ENCODE results near the gene LUC7L.
"Not testable (repeated sequence)": the region's sequence is repeated elsewhere in the genome, so short reads cannot be mapped to it uniquely, and the experiment has no call there.

Gene LUC7L

DNA sequence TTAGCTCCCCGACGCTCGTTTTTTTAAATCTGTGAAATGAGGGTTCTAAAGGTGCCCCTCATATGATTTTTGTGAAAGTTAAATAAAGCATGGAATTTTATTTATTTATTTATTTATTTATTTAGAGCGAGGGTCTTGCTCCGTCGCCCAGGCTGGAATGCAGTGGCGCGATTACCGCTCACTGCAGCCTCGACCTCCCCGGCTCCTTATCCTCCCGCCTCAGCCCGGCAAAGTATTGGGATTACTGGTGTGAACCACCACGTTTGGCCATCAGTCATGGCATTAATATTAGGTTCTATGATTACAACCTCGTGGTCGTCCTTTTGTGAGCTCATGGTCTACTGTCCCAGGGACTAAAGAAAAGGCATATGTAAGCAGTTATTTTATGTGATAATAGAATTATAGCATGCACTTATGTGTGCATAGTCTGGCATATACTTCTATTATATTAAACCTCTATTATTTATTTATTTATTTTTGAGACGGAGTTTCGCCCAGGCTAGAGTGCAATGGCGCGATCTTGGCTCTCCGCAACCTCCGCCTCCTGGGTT, 557 bp upstream of the LUC7L start:
- DNase-seq (ENCODE audit: low read depth), result no peak

DNA sequence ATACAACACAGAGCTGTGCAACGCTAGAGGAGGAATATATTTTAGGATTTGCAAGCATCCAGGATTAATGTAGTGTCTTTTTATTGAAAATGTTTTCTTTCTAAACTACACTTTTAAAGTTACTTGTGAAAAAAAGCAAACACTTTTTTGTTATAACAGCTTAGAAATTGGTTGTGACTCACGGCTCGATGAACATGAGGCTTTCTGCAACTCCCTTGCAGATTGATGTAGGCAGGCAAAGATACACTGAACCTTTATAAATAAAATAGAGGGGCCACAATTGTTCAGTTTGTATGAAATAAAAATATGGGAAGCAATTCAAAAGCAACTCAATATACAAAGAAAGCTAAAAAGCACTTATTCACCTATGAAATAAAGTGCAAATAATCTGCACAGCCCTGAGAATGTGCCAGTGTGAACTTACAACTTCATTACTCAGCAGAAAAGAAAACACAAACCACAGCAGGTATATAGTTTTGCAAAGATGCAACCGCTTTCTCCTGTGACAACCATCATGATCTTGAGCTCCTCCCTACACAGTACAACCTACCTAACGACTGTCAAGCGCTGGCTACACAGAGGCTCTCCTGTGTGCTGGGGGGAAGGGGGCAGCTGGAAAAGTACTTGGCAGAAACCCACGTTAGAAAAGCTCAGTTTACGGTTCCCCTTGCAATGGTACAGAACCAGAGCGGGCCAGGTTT, 948 bp downstream of the LUC7L start:
- no peak for DNase-seq (ENCODE audit: low read depth)

DNA sequence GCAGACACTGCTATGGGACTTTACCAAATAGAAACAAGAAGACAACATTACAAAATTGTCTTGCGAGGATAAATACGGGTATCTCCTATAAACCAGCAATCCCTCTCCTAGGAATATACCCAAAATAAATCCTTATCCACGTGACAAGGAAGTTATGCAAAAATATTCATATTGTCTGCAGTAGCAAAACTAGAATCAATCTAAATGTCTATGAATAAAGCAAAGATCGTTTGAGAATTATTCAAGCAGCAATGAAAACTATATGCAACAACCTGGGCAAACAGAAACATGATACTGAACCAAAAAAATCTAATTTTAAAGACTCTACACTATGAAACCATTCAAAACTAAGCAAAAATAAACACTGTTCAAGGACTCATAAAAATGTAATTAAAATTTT, 9.2 kb downstream of the LUC7L start:
- DNase-seq (ENCODE audit: low read depth), result no peak

DNA sequence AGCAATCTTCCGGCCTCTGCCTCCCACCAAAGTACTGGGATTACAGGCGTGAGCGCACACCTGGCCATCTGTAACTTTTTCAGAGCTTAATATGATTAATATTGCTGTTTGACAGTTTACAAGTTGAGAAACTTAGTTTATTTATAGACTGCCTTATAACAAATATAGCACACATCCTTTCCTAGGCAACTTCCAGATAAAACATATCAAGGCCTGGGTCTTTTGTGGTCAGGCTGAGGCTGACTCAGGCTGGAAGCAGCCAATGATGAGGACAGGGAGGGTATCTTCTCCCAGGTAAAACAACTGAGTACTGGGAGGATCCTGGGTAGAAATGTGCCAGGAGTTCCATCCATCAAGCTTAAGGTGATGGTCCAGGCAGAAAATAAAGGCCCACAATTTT, 16.2 kb downstream of the LUC7L start:
- DNase-seq (ENCODE audit: low read depth), result no peak

DNA sequence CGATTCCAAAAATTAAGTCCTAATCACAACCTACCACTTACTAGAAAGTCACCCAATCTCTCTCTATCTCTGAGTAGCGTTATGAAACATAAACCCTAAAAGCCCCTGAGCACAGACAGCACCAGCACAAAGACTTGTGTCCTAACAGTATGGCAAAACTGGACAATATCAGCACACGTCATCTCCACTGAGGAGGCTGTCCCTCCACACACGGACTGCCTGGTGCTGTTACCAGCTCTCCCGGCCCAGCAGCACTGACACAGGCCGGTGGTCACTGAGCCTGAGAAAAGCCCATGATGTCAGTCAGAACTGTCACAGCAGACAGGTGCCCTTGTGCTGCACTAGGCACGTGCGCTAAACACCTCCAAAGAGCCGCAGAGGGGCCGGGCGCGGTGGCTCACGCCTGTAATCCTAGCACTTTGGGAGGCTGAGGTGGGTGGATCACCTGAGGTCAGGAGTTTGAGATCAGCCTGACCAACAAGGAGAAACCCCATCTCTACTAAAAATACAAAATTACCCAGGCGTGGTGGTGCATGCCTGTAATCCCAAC, 17.5 kb downstream of the LUC7L start:
- DNase-seq (ENCODE audit: low read depth), result not testable (repeated sequence)

DNA sequence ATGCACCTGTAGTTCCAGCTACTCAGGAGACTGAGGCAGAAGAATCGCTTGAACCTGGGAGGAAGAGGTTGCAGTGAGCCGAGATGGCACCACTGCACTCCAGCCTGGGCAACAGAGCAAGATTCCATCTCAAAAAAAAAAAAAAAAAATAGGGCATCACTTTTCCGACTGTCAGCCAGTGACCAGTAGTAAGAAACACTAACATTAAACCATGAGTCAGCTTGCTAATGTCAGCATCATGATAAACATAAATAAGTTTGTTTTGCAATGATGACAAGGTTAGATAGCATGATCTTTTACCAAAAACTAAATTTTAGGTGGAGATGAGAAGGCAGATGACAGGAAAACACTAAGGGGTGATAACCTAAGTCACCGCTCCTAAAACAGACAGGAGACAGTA, 19.9 kb downstream of the LUC7L start:
- DNase-seq (ENCODE audit: low read depth), result not testable (repeated sequence)

DNA sequence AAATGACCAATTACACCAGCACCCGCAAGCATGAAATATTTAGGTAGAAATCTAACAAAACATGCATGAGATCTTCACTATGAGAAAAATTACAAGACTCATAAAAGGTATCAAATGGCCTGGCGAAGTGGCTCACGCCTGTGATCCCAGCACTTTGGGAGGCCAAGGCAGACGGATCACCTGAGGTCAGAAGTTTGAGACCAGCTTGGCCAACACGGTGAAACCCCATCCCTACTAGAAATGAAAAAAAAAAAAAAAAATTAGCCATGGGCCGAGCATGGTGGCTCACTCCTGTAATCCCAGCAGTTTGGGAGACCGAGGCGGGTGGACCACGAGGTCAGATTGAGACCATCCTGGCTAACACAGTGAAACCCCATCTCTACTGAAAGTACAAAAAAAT, 25.2 kb downstream of the LUC7L start:
- DNase-seq (ENCODE audit: low read depth), result not testable (repeated sequence)

DNA sequence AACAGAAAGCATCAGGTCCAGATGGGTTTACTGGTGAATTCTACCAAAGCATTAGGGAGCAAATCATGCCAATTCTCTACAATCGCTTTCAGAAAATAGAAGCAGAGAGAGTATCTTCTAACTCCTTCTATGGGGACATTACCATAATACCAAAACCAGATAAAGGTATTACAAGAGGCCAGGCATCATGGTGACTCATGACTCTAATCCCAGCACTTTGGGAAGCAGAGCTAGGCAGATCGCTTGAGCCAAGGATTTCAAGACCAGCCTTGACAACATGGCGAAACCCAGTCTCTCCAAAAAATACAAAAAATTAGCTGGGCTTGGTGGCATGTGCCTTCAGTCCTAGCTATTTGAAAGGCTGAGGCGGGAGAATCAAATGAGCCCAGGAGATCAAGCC, 26.0 kb downstream of the LUC7L start:
- DNase-seq (ENCODE audit: low read depth), result no peak

DNA sequence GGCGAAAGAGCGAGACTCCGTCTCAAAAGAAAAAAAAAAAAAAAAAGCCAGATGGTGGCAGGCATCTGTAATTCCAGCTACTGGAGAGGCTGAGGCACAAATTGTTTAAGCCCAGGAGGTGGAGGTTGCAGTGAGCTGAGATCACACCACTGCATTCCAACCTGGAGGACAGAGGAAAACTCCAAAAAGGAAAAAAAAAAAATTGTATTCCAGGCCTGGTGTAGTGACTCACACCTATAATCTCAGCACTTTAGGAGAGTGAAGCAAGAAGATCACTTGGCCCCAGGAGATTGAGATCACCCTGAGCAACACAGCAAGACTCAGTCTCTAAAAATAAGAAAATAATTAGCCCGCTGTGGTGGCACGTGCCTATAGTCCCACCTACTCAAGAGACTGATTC, 28.9 kb downstream of the LUC7L start:
- no peak for DNase-seq (ENCODE audit: low read depth)

DNA sequence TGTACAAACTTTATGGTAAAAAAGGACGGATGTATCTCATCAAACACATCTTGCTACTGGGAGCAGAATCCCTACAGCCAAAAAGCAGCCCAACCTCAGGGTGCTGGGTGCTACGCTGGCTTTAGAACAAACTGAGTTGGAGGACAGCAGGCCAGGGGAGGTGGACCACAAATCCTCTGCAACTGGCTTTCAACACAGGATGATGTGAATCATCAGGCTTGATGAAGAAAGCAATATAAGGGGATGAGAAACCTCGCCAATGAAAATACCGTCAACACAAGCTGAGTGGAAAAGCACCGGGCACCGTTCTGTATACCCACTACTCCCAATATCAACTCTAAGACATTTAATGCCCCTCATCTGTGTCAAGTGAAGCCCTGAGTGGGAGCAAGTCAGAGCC, 34.7 kb downstream of the LUC7L start:
- no peak for DNase-seq (ENCODE audit: low read depth)

DNA sequence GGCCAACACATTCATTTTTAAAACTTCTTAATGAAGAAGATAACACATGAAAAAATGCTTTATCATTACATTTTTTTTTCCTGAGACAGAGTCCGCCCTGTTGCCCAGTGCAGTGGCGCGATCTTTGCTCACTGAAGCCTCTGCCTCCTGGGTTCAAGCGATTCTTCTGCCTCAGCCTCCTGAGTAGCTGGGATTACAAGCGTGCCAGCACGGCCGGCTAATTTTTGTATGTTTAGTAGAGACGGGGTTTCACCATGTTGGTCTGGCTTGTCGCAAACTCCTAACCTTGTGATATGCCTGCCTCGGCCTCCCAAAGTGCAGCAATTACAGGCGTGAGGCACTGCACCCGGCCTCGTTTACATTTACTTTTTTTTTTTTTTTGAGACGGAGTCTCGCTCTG, 35.8 kb downstream of the LUC7L start:
- DNase-seq (ENCODE audit: low read depth), result no peak

DNA sequence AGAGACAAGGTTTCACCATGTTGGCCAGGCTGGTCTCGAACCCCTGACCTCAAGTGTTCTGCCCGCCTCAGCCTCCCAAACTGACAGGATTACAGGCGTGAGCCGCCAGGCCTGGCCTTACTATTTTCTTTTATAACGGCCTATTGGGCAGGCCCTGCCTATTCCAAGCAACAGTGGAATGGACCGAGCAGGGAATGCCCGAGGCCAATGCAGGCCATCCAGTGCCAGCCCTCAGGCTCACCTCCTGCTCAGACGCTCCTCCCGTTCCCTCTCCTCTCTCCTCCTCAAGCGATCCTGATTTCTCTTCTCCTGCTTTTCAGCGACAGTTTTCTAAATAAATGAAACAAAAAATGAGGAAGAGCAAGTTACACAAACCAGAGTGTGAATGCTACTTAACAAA, 36.6 kb downstream of the LUC7L start:
- no peak for DNase-seq (ENCODE audit: low read depth)

DNA sequence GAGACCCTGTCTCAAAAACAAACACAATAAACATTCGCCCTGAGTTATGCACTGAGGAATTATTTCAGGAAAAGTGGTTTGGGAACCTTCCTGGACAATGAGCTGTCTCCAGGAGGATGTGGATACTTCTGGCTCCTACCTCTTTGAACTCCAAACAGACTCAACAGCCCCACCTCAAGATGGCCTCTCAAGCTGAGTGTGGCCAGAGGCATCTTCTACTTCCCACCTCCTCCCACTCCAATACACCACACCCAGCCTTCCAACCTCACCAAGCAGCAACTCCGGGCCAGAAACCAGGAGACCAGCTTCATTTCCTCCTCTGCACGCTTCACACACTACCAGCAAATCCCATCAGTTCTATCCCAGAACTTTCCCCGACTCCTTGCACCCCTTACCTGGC, 37.4 kb downstream of the LUC7L start:
- no peak for DNase-seq (ENCODE audit: low read depth)

DNA sequence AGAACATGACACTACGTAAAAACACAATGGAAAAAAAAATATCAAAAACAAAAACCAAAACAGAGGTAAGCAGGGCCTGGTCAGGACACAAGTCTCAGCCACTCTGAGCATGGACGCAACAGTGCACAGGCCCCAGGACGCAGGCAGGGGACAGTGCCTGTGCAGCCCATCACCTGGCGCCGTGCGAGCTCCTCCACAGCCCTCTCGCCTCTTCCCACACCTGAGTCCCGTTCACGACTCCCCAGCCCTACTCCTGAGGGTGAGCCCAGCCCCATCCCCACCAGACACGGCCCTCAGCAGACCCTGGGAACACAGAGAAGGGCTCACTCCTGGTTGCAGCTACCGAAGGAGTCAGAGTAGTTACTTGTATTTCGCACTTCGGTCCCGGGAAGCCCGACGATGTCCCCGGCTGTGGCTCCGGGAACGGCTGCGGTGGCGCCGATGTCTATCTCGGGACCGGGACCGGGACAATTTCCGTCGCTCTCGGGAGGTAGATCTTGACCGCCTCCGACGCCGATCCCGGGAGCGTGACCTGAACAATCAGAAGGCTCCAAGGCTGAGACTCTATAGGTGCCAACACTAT, 39.6 kb downstream of the LUC7L start:
- DNase-seq (ENCODE audit: low read depth), result no peak

DNA sequence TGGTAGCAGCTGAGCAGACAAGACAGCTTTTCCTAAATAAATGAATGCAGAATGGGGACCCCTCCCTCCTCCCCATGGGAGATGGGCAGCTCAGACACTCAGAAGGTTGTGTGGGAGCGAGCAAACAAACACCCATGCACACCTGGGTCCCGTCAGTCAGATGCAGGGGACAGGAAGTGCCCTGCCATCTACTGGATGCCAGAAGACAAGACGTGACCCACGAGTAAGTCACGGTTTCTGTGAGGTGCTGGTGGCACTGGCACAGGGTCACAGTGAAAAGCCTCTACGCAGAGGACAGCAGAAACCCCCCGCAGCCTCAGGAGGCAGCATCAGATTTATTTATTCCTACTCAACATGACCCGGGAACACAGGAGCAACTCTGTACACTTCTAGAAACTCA, 40.6 kb downstream of the LUC7L start:
- DNase-seq (ENCODE audit: low read depth), result no peak

DNA sequence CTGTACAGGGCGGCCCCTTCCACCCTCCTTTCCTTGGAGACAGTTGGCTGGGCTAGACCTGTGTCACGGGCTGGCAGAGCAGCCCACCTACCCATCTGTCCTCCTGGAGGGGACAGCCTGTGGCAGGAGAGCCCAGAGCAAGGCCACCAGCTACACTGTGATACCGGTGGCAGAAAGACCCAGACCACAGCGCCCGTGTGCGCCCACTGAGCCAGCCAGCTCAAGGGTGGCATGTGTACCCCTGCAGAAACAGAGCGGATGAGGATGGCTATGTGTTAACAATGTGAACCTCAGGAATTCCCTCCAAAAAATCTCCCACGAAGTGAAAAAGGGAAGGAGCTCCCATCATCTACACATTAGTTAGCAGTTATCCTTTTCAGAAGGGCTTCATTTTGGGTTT, 41.9 kb downstream of the LUC7L start:
- no peak for DNase-seq (ENCODE audit: low read depth)

DNA sequence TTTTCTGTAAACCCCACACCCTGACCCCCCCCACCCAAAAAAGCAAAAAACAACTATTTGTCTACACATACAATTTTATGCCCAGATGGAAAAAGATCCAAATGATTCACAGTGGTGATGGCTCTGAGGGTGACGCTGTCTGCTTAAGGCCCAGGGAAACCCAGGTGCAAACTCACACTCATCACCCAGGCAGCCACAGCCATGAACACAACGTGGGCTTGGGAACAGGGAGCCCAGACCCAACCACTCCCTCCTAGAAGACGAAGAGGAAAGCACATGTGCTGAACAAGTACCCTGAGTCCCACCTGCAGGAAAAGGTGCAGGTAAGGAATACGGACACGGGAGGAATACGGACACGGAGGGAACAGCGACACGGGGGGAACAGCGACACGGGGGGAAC, 43.6 kb downstream of the LUC7L start:
- DNase-seq (ENCODE audit: low read depth), result no peak

DNA sequence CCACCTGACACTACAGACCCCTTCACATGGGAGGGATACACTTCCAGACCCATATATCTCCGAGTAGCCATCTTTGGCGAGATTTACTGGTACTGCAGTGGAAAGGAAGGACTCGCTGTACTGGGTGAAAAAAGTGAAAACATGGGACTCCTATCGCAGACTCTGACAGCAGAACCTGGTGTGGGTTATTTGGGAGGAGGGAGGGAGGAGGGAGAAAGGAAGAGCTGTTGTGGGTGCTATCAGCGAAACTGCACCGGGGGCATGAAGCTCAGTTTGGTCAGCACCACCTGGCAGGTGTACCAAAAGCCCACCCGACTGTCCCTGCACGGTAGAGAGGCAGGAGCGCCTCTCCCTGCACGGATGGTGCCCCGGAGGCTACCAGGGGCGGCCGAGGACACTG, 44.0 kb downstream of the LUC7L start:
- DNase-seq (ENCODE audit: low read depth), result no peak

DNA sequence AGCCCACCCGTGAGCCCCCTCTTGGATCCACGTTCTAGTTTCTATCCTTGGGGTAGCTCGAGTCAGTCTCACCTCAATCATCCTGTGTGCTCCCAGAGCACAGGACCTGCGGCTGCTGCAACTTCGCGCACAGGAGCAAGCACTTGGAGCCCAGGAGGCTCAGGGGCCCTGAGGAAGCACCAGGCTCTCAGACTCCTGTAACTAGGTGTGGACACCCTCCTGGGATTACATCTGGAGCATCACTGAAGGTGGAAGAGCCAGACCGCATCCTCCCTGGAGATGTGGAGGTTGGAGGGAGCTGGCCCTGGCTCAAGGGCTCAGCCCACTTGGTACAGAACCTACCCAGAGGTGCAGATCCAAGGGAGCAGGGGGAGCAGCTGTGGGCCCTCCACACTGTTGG, 46.2 kb downstream of the LUC7L start:
- DNase-seq (ENCODE audit: low read depth), result no peak

DNA sequence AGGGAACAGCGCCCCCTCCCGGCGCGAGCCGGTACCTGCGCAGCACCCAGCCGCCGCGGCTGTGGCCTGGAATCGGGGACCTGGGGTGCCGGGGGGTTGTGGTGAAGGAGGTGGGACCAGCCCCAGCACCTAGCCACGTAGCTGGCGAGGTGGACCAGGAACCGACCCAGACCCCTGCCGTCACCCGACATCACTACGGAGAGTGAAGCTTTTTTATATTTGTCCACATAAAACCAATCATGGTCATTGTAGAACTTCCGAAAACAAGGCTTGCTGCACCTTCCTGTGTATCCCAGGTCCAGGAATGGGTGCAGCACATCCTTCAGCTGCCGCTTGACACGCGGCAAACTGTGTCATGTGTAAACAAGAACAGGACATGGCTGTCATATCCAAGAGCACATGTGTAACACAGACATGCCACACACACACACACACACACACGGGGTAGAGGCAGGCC, 47.7 kb downstream of the LUC7L start:
- DNase-seq (ENCODE audit: low read depth), result no peak

DNA sequence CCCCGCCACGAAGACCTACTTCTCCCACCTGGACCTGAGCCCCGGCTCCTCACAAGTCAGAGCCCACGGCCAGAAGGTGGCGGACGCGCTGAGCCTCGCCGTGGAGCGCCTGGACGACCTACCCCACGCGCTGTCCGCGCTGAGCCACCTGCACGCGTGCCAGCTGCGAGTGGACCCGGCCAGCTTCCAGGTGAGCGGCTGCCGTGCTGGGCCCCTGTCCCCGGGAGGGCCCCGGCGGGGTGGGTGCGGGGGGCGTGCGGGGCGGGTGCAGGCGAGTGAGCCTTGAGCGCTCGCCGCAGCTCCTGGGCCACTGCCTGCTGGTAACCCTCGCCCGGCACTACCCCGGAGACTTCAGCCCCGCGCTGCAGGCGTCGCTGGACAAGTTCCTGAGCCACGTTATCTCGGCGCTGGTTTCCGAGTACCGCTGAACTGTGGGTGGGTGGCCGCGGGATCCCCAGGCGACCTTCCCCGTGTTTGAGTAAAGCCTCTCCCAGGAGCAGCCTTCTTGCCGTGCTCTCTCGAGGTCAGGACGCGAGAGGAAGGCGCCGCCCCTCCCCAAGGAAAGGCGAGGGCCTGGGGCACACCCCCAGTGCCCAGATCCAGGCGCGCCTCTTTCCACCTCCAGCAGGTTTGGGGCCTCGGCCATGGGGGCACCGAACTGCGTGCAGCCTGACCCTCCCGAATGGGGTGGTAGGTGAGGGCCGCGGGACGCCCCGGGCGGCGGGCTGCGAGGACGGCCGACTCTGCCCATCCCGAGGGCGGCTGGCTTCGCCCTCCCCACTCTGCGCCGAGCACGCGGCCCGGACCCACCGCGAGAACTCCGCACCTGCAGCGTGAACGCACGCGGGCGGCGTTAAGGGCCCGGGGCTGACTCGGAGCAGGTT, 48.3 kb downstream of the LUC7L start:
- peak; percentile 76 for DNase-seq (ENCODE audit: low read depth)

DNA sequence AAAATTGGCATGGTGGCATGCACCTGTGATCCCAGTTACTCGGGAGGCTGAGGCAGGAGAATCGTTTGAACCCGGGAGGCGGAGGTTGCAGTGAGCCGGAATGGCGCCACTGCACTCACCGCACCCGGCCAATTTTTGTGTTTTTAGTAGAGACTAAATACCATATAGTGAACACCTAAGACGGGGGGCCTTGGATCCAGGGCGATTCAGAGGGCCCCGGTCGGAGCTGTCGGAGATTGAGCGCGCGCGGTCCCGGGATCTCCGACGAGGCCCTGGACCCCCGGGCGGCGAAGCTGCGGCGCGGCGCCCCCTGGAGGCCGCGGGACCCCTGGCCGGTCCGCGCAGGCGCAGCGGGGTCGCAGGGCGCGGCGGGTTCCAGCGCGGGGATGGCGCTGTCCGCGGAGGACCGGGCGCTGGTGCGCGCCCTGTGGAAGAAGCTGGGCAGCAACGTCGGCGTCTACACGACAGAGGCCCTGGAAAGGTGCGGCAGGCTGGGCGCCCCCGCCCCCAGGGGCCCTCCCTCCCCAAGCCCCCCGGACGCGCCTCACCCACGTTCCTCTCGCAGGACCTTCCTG, 49.1 kb downstream of the LUC7L start, which contains the start of gene HBQ1:
Gene HBQ1 (plus strand): TSS at position 359 of the 575 bp plus-strand sequence. CDS start 28 bp downstream, at position 387.
- no peak for DNase-seq (ENCODE audit: low read depth)
